Mucosa of descending colon (tissue), 3 donors: ENCODE results near the gene FGF19. TPM values are rescaled to one million over a fixed set of nuclear protein-coding genes. Genes with fewer than 3 reads are reported as not detected.
"Not testable (repeated sequence)": the region's sequence is repeated elsewhere in the genome, so short reads cannot be mapped to it uniquely, and the experiment has no call there.

Experiments
- ATAC-seq: fragments of 200-7000 bp; cut with Tn5 transposase; one replicate; pipeline ENCODE4 v1.9.1; 2020; ENCODE audit warnings: mild to moderate bottlenecking, moderate library complexity
- DNase-seq, 3 donors: peaks; one replicate each; pipeline ENCODE4 v3.0.0-alpha.2; 2020
- H3K36me3 ChIP-seq: fragments of 200-600 bp; one replicate; pipeline ENCODE4 v1.8.0; 2021; ENCODE audit warnings: low read depth, mild to moderate bottlenecking
- H3K4me1 ChIP-seq: fragments of 200-600 bp; one replicate; pipeline ENCODE4 v1.8.0; 2021; ENCODE audit warnings: low read depth, mild to moderate bottlenecking
- H3K4me3 ChIP-seq: fragments of 200-600 bp; one replicate; pipeline ENCODE4 v1.8.0; 2021; ENCODE audit warnings: mild to moderate bottlenecking
- H3K9me3 ChIP-seq: fragments of 200-600 bp; one replicate; pipeline ENCODE4 v1.8.0; 2021; ENCODE audit warnings: mild to moderate bottlenecking
- intact Hi-C, 2 donors: fragments of 100-400 bp; cut with DNase I in 1 of 2; cut with micrococcal nuclease in 1 of 2; formaldehyde crosslinking; loops; one replicate each; pipeline versions ENCODE4 v1.11.0 to v1.11.1; 2022; cut with DNase I, micrococcal nuclease
- total RNA-seq, 3 donors: library from RNA; stranded (reverse); fragmentation: NEBNext Ultra II Directional in 2 of 3; extraction: Animal tissue kit (Norgen Biotek cat#: 25700) in 2 of 3; gene quantifications; one replicate each; pipeline versions ENCODE4 v1.2.1 to v1.2.4, GENCODE V29; 2021 to 2023
- TF ChIP-seq, protein P1 (sequence below): fragments of 200-600 bp; IDR thresholded peaks from one replicate; pipeline ENCODE4 v1.8.0; 2022; ENCODE audit warnings: antibody characterized with exemption, mild to moderate bottlenecking
- donor health status: DM: no; HTN: no; CAD: no; lungs with moderate emphysema.
- donor health status: DM: no; HTN: no; CAD: no.
- donor health status: DM: no; HTN: yes; CAD: no.

The FGF19 gene
- total RNA-seq, 3 donors from 2014 or later, result not detected

GRCh38 chr11:69697861-69698260, 6.0 kb downstream of the FGF19 start:
- no peak for DNase-seq
- Histone ChIP-seq H3K9me3 (no peaks in the 10 kb centered on the region), H3K4me3 (no peak overlapping the region), H3K4me1 (no peaks in the 10 kb centered on the region), H3K36me3 (no peaks in the 10 kb centered on the region)
- intact Hi-C loops, result no loop called here
- TF ChIP-seq, protein P1, sequence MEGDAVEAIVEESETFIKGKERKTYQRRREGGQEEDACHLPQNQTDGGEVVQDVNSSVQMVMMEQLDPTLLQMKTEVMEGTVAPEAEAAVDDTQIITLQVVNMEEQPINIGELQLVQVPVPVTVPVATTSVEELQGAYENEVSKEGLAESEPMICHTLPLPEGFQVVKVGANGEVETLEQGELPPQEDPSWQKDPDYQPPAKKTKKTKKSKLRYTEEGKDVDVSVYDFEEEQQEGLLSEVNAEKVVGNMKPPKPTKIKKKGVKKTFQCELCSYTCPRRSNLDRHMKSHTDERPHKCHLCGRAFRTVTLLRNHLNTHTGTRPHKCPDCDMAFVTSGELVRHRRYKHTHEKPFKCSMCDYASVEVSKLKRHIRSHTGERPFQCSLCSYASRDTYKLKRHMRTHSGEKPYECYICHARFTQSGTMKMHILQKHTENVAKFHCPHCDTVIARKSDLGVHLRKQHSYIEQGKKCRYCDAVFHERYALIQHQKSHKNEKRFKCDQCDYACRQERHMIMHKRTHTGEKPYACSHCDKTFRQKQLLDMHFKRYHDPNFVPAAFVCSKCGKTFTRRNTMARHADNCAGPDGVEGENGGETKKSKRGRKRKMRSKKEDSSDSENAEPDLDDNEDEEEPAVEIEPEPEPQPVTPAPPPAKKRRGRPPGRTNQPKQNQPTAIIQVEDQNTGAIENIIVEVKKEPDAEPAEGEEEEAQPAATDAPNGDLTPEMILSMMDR, result no peak
- ATAC-seq, result no peak

- DNase-seq, result no peak
- H3K4me3 ChIP-seq, result no peak overlapping the region
- intact Hi-C loops, result no loop called here
These were observed 6.4 kb downstream of the FGF19 start for GRCh38 chr11:69697469-69697843.

GRCh38 chr11:69696749-69697468, 6.9 kb downstream of the FGF19 start:
- Histone ChIP-seq H3K9me3 (no peaks in the 10 kb centered on the region), H3K36me3 (no peaks in the 10 kb centered on the region), H3K4me3 (no peak overlapping the region), H3K4me1 (no peaks in the 10 kb centered on the region)
- no peak for ATAC-seq
- intact Hi-C loops, result no loop called here
- DNase-seq, result no peak
- TF ChIP-seq, protein P1, result no peak

More at GRCh38 chr11:69697469-69697843, 6.4 kb downstream of the FGF19 start:
- Histone ChIP-seq H3K4me1 (no peaks in the 10 kb centered on the region), H3K36me3 (no peaks in the 10 kb centered on the region), H3K9me3 (no peaks in the 10 kb centered on the region)
- TF ChIP-seq, protein P1, result no peak
- ATAC-seq, result no peak

- H3K36me3 ChIP-seq, DNase-seq, H3K4me3 ChIP-seq, H3K9me3 ChIP-seq, ATAC-seq, H3K4me1 ChIP-seq, intact Hi-C loops: not testable (repeated sequence)
These were observed 7.8 kb downstream of the FGF19 start for GRCh38 chr11:69695995-69696394.

GRCh38 chr11:69695581-69695980, 8.2 kb downstream of the FGF19 start:
- intact Hi-C loops, result no loop called here
- ATAC-seq, result no peak

GRCh38 chr11:69694781-69695180, 9.0 kb downstream of the FGF19 start:
- no peaks in the 10 kb centered on the region for H3K36me3 ChIP-seq
- ATAC-seq, result no peak
- intact Hi-C loops, result no loop called here

More at GRCh38 chr11:69695581-69695980, 8.2 kb downstream of the FGF19 start:
- Histone ChIP-seq H3K4me1 (no peaks in the 10 kb centered on the region), H3K4me3 (no peak overlapping the region), H3K9me3 (no peaks in the 10 kb centered on the region), H3K36me3 (no peaks in the 10 kb centered on the region)
- TF ChIP-seq, protein P1, result no peak
- no peak for DNase-seq

More at GRCh38 chr11:69694781-69695180, 9.0 kb downstream of the FGF19 start:
- DNase-seq, result no peak
- Histone ChIP-seq H3K4me1 (no peaks in the 10 kb centered on the region), H3K4me3 (no peak overlapping the region), H3K9me3 (no peaks in the 10 kb centered on the region)
- TF ChIP-seq, protein P1, result no peak
